Activated CD4-positive, alpha-beta T cell treated with anti-CD3 and anti-CD28 coated beads for 48 hours (primary cell): ENCODE data around the gene SURF4.
A peak's percentile ranks its signal among the peaks of the same experiment; 100 is the strongest.

Experiments used
- DNase-seq: peaks from one replicate; pipeline ENCODE4 v3.0.0-alpha.2; 2020

The SURF4 gene

GRCh38 chr9:133375724-133376654 is at the start of gene SURF4, which contains the start of gene STKLD1:
Gene SURF4 (minus strand): TSS chr9:133376060. CDS start chr9:133375969, 91 bp downstream.
Gene STKLD1 (plus strand): TSS chr9:133376366. CDS start chr9:133376474, 108 bp downstream.
- DNase-seq, result peak; percentile 97

DNA sequence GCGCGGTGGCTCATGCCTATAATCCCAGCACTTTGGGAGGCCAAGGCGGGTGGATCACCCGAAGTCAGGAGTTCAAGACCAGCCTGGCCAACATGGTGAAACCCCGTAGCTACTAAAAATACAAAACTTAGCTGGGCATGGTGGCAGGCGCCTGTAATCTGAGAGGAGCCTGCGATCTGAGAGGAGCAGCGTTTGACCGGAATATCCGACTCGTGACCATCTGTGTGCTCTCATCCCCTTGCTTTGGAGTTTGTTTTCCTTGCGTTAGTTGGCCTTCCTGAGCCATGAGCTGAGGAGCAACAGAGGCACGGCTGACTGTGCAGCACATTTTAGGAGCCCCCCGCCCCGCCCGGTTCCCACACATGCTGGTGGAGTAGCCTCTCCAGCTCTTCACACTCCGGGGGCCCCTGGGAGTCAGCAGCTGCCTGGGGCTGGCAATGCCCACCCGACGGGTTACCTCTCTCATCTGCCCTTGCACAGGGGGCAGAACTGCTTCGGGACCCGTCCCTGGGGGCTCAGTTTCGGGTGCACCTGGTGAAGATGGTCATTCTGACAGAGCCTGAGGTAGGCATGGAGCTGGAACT is 49.3 kb upstream of the SURF4 start:
- no peak for DNase-seq

DNA sequence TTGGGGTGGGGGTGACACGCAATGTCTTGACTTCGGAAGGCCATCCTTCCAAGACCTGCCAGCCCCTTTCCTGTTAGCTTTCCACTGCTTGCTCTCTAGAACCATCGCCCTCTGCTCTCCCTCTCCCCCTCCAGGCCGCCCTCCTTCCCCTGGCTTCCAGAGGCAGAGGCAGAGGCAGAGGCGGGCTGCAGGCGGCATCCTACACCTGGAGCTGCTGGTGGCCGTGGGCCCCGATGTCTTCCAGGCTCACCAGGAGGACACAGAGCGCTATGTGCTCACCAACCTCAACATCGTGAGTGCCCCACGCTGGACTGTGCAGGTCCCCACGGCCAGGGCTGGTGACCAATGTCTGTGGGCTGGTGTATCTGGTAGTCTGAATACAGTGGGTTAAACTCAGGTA is 48.3 kb upstream of the SURF4 start:
- no peak for DNase-seq

- no peak for DNase-seq
Observed at GRCh38 chr9:133423216-133423615, 47.4 kb upstream of the SURF4 start.

GRCh38 chr9:133421615-133422542 is 46.0 kb upstream of the SURF4 start, which contains the start of gene ADAMTS13:
Gene ADAMTS13 (plus strand): TSS chr9:133422367. CDS start chr9:133422444, 77 bp downstream.
- peak; percentile 66 for DNase-seq

DNA sequence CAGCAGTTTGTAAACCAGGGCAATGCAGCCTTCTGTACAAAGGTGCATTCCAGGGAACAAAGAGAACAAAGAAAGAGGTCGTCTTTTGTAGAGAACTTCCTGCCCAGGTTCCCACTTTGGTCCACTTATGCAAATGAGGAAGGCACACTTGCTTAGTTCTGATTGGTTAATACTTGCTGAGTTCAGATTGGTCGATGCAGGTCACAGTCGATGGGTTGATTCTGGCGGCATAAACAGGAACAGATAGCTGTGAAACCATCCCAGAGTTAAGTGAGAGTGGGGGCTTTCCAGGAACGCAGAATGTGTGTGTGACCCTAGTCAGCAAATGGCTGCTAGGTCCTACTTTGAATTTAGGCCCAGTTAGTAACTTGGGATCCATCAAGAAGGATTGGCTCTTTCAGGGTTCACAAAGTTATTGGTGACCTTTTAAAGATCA is 44.5 kb upstream of the SURF4 start:
- DNase-seq, result no peak

DNA sequence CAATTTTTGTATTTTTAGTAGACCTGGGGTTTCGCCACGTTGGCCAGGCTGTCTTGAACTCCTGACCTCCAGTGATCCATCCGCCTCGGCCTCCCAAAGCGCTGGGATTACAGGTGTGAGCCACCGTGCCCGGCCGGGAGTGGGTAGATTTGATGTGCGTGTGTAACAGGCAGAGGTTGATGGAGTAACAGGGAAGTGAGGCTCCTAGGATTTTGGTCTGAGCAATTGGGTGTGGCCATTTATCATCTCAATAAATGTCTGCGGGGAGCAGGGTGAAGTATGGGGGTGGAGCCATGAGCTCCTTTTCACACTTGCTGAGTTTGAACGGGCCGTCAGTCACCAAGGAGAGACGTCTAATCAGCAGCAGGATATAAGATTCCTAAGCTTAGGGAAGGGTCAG is 43.1 kb upstream of the SURF4 start:
- no peak for DNase-seq

GRCh38 chr9:133417541-133418461 is 41.9 kb upstream of the SURF4 start, which contains the start of gene REXO4:
Gene REXO4 (minus strand): TSS chr9:133418010. CDS start chr9:133417844, 166 bp downstream.
- DNase-seq, result peak; percentile 94

DNA sequence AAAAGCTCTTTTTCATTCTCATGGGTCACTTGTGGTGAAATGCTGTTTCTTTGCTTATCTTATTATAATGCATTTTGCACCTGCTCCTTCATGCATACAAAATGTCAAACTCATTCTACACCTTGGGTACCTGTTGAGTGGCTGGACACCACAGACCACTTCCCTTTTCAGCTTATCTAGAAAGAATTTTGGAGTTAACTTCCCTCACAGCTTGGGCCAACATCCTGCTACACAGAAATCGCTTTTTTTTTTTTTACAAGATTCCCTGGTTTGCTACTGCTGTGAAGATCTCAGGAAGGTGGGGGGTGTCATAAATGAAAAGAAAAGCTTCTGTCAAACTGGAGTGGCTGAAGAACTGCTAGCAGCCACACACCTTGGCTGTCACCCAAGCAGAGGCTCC is 39.3 kb upstream of the SURF4 start:
- DNase-seq, result no peak

DNA sequence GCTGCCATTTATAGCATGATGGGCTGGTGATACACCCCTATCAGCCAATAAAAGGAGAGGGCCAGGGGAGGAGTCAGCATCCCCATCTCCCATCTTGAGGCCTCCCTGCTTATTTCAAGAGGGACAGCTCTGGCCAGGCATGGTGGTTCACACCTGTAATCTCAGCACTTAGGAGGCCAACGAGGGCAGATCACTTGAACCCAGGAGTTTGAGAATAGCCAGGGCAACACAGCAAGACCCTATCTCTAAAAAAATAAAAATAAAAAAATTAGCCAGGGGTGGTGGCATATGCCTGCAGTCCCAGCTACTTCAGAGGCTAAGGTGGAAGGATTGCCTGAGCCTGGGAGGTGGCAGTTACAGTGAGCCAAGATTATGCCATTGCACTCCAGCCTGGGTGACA is 32.2 kb upstream of the SURF4 start:
- DNase-seq, result no peak

- peak; percentile 91 for DNase-seq
Observed at GRCh38 chr9:133406480-133407307, 30.8 kb upstream of the SURF4 start.

- no peak for DNase-seq
Observed at GRCh38 chr9:133405508-133406438, 29.9 kb upstream of the SURF4 start.

DNA sequence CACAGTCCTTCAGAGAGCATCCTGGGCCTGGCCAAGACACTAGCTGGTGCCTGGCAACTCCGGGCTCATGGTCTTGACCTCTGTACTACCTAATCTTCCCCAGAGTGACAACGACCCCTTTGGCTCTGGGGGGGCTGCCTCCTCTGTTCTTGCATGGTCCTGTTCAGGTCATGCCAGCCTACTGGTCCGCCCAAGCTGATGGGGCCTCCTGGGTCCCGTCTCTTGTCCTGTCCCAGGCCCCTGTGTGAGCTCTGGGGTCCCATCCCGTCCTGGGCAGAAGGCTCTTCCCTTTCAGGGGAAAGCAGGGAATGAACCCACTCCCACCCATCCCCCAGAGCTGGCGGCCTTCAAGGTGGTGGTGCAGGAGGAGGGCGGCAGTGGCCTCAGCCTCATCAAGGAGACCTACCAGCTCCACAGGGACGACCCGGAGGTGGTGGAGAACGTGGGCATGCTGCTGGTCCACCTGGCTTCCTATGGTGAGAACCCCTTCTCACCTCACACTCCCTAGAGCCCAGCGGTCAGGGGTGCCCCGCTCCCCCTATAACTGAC is 28.7 kb upstream of the SURF4 start:
- DNase-seq, result no peak

DNA sequence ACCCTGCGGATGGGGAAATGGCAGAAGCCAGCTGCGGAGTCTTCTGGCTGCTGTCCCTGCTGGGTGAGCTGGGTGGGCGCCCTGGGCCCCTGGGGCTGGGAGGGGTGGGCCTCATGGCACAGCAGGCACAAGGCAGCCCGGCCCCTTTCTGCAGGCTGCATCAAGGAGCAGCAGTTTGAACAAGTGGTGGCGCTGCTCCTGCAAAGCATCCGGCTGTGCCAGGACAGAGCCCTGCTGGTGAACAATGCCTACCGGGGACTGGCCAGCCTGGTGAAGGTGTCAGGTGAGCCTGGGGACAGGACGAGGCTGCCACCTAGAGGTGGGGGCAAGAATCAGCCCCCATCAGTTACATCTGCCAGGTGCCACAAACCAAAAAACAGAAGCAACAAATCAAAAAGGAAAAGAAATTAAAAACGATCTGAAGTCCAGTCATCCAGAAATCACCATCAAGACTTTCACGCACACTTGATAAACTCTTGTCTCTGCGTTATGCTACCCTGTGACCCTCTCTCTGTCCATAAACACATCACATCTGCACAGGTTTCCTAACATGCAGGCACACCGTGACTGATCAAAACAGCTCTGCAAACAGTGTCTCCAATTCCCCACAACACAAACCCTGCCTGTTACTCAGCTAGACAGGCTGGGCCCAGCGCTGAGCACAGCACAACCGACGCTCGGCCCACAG is 28.1 kb upstream of the SURF4 start:
- peak; percentile 72 for DNase-seq

DNA sequence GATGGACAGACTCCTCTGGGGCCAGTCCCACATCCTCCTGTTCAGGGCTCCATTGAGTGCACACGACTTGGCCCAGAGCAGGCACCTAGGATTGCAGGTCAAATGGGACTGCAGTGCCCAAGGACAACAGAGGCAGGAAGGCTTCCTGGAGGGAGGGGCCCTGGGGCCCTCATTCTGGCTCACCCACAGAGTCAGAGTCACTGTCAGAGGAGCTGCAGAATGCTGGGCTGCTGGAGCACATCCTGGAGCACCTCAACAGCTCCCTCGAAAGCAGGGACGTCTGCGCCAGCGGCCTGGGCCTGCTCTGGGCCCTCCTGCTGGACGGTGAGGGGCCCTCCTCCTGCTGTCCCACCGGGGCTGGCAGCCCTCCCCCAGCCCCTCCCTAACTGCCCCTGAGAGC is 26.8 kb upstream of the SURF4 start:
- DNase-seq, result no peak

DNA sequence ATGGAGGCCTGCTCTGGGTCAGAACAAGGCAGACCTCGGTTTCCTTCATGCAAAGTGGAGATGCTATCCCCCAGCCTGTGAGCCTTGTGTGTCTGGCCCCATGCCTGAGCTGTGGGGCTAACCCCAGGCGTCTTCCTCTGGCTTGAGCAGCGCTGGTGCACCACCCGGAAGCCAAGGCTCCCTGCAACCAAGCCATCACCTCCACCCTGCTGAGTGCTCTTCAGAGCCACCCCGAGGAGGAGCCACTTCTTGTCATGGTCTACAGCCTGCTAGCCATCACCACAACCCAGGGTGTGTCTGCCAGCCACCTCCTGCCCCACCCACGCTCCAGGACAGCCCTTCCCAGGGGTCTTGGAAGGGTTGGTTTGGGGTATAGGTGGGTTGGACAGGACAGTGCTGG is 25.7 kb upstream of the SURF4 start:
- DNase-seq, result no peak

DNA sequence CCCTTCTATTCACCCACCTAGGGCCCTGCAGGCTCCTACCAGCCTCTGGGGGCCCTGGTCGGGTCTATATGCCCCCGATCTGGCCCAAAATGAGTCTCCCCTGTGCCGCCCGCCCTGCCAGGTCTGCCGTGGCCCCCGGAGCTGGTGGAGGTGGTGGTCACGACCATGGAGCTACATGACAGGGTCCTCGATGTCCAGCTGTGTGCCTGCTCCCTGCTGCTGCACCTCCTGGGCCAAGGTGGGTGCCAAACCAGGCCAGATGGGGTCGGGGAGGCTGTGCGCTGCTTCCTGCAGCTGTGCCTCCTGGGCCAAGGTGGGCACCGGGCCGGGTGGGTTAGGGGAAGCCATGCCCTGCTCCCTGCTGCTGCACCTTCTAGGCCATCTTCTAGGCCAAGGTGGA is 24.4 kb upstream of the SURF4 start:
- DNase-seq, result no peak

DNA sequence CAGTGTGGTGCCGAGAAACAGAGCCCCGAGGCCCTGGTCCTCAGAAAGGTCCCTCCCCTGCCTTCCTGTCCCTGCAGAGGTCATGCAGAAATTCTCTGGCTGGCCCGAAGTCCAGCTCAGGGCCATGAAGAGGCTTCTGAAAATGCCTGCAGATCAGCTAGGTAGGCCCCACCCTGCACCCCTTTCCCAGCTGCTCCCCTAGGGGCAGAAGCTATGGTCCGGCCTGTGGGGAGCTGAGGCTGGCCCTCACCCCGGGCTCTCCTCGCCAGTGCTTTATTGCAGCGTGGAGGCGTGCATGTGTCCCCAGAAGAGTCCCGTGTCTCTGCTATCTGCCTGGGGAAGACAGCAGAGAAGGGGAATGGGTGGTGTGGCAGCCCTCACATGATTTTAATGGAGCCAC is 22.0 kb upstream of the SURF4 start:
- no peak for DNase-seq

- no peak for DNase-seq
Observed at GRCh38 chr9:133397370-133397769, 21.5 kb upstream of the SURF4 start.
